PC-3 (cell line): ENCODE data around the gene ORAI2. TPM values are rescaled to one million over a fixed set of nuclear protein-coding genes. Genes with fewer than 3 reads are reported as not detected.

Experiments
- ATAC-seq: fragments of 200-7000 bp; cut with Tn5 transposase; 2 replicates; pipeline ENCODE4 v1.9.1; 2020; ENCODE audit warnings: mild to moderate bottlenecking, moderate library complexity
- BruUV-seq: library from RNA; stranded (reverse); fragments of 400-500 nt; replicated peaks from 2 replicates; lab custom pipeline; 2021; lab: Mats Ljungman, UMichigan
- CTCF ChIA-PET: fragments of 300-600 bp; sonication (Branson Sonifier 250); formaldehyde crosslinking; loops from one replicate; lab custom pipeline; 2022; ENCODE audit warnings: antibody characterized with exemption; lab: Charles Lee
- POLR2A ChIA-PET: fragments of 300-600 bp; sonication (Branson Sonifier 250); formaldehyde crosslinking; loops from one replicate; lab custom pipeline; 2022; ENCODE audit warnings: antibody characterized with exemption; ENCODE audit not compliant: unreplicated experiment; lab: Charles Lee
- DNase-seq: peaks from one replicate; pipeline ENCODE4 v3.0.0-alpha.2; 2015
- H2AFZ ChIP-seq: fragments of 300-600 bp; sonication (generic); 2 replicates; pipeline ENCODE4 v1.6.0; 2016; ENCODE audit warnings: antibody characterized with exemption, low read length
- H3F3A ChIP-seq: fragments of 300-600 bp; sonication (generic); one replicate; pipeline ENCODE4 v1.6.0; 2017; ENCODE audit warnings: antibody characterized with exemption, low read length, control low read depth, mild to moderate bottlenecking; ENCODE audit not compliant: unreplicated experiment
- H3K27ac ChIP-seq: fragments of 300-600 bp; sonication (generic); 2 replicates; pipeline ENCODE4 v1.5.1; 2016; ENCODE audit warnings: mild to moderate bottlenecking, low read length
- H3K27me3 ChIP-seq: fragments of 300-600 bp; sonication (generic); 2 replicates; pipeline ENCODE4 v1.6.1; 2016; ENCODE audit warnings: low read length, mixed read lengths
- H3K36me3 ChIP-seq: fragments of 300-600 bp; sonication (generic); 2 replicates; pipeline ENCODE4 v1.6.1; 2016; ENCODE audit warnings: low read depth, mixed run types, low read length, mixed read lengths
- H3K4me1 ChIP-seq: fragments of 300-600 bp; sonication (generic); 2 replicates; pipeline ENCODE4 v1.5.1; 2016; ENCODE audit warnings: low read length; ENCODE audit not compliant: insufficient read depth
- H3K4me2 ChIP-seq: fragments of 300-600 bp; sonication (generic); 2 replicates; pipeline ENCODE4 v1.6.0; 2016; ENCODE audit warnings: low read length
- H3K4me3 ChIP-seq: fragments of 300-600 bp; sonication (generic); 2 replicates; pipeline ENCODE4 v1.5.1; 2016; ENCODE audit warnings: mild to moderate bottlenecking, low read length, mixed read lengths
- H3K79me2 ChIP-seq: fragments of 300-600 bp; sonication (generic); 2 replicates; pipeline ENCODE4 v1.6.1; 2017; ENCODE audit warnings: low read length, mixed read lengths
- H3K9ac ChIP-seq: fragments of 300-600 bp; sonication (generic); 2 replicates; pipeline ENCODE4 v1.6.0; 2016; ENCODE audit warnings: mild to moderate bottlenecking, low read length
- H3K9me2 ChIP-seq: fragments of 300-600 bp; sonication (generic); replicated peaks from 2 replicates; pipeline ENCODE4 v1.6.1; 2016; ENCODE audit warnings: mixed run types, low read length, mixed read lengths
- H3K9me3 ChIP-seq: fragments of 300-600 bp; sonication (generic); 2 replicates; pipeline ENCODE4 v1.6.1; 2016; ENCODE audit warnings: low read length, mixed read lengths
- H4K20me1 ChIP-seq: fragments of 300-600 bp; sonication (generic); 2 replicates; pipeline ENCODE4 v1.6.1; 2016; ENCODE audit warnings: low read length, mixed read lengths
- EZH2 ChIP-seq: fragments of 300-600 bp; sonication (generic); IDR thresholded peaks from one replicate; pipeline ENCODE4 v1.6.1; 2017; ENCODE audit warnings: antibody characterized with exemption, mild to moderate bottlenecking, low read length; ENCODE audit not compliant: unreplicated experiment
- EZH2phosphoT487 ChIP-seq: fragments of 300-600 bp; sonication (generic); IDR thresholded peaks from 2 replicates; pipeline ENCODE4 v1.6.1; 2018; ENCODE audit warnings: mild to moderate bottlenecking, antibody characterized with exemption, low read length, borderline replicate concordance
- intact Hi-C: fragments of 100-400 bp; cut with micrococcal nuclease; formaldehyde crosslinking; loops from 2 replicates; pipeline ENCODE4 v1.9.0; 2023
- total RNA-seq: library from RNA; depleted of rRNA; stranded (reverse); fragments of >200 nt; gene quantifications from 2 replicates; pipeline ENCODE4 v1.2.3, GENCODE V29; 2014
- TF ChIP-seq, protein P1 (sequence below): fragments of 300-600 bp; sonication (generic); conservative IDR thresholded peaks from 2 replicates; pipeline ENCODE4 v1.5.1; 2017; ENCODE audit warnings: antibody characterized with exemption, low read depth, mild to moderate bottlenecking, low read length

Gene ORAI2
- total RNA-seq, 1 experiment from 2014 or later: 20.8 TPM

DNA sequence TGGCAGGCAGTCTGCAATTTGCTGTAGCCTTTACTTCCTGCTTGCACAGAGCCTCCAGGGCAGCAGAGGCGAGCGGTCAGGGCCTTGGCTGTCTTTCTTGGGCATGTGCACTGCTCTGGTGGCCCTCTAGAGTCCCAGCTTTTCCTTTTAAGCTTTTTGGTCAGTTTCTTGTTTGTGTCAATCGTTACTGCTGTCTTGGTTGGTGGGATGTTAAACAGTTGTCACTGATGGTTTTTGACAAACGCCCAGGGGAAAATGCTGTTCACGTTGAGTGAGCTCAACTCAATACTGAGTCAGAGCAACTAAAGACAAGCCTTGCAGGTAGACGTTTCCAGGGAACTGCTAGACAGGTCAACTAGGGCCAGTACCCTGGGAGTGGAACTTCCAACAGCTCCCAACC is 23.3 kb upstream of the ORAI2 start:
- BruUV-seq: no TSS peak

DNA sequence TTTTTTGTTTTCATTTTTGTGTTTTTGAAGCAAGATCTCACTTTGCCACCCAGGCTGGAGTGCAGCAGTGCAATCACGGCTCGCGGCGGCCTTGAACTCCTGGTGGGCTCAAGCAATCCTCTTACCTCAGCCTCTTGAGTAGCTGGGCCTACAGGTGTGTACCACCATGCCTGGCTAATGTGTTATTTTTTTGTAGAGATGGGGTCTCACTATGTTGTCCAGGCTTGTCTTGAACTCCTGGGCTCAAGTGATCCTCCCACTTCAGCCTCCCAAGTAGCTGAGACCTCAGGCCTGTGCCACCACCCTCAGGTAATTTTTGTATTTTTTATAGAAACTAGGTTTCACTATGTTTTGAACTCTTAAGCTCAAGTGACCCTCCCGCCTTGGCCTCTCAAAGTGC is 22.5 kb upstream of the ORAI2 start:
- H3K4me3 ChIP-seq: no peak overlapping the region
- no TSS peak for BruUV-seq

More for the DNA sequence above, 23.3 kb upstream of the ORAI2 start:
- no peaks in the 10 kb centered on the region for H3K27me3 ChIP-seq
- CTCF ChIA-PET: no interaction called here
- no peak overlapping the region for H3K4me2 ChIP-seq
- intact Hi-C loops: loop anchor here (5.0 kb wide), 1 partner anchor 42 kb away; no protein-coding TSS in a partner anchor
- H3K79me2 ChIP-seq: no peaks in the 10 kb centered on the region
- no peak overlapping the region for H3K27ac ChIP-seq
- H3K36me3 ChIP-seq: peaks cover 56% of the 10 kb centered on the region
- no peak overlapping the region for H3K9ac ChIP-seq
- H3F3A ChIP-seq: no peaks in the 10 kb centered on the region
- no peaks in the 10 kb centered on the region for H3K9me3 ChIP-seq
- DNase-seq: no peak
- no peak overlapping the region for H3K4me3 ChIP-seq
- no peaks in the 10 kb centered on the region for H3K4me1 ChIP-seq
- TF ChIP-seq EZH2phosphoT487: no peak
- TF ChIP-seq EZH2: no peak
- TF ChIP-seq, protein P1, sequence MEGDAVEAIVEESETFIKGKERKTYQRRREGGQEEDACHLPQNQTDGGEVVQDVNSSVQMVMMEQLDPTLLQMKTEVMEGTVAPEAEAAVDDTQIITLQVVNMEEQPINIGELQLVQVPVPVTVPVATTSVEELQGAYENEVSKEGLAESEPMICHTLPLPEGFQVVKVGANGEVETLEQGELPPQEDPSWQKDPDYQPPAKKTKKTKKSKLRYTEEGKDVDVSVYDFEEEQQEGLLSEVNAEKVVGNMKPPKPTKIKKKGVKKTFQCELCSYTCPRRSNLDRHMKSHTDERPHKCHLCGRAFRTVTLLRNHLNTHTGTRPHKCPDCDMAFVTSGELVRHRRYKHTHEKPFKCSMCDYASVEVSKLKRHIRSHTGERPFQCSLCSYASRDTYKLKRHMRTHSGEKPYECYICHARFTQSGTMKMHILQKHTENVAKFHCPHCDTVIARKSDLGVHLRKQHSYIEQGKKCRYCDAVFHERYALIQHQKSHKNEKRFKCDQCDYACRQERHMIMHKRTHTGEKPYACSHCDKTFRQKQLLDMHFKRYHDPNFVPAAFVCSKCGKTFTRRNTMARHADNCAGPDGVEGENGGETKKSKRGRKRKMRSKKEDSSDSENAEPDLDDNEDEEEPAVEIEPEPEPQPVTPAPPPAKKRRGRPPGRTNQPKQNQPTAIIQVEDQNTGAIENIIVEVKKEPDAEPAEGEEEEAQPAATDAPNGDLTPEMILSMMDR: no peak
- no peaks in the 10 kb centered on the region for H4K20me1 ChIP-seq
- POLR2A ChIA-PET: interaction anchor here (0.6 kb wide), 1 partner anchor 8 kb away, joined by 4 read pairs; no protein-coding TSS in a partner anchor
- H3K9me2 ChIP-seq: no peaks in the 10 kb centered on the region
- H2AFZ ChIP-seq: no peak overlapping the region
- ATAC-seq: no peak

DNA sequence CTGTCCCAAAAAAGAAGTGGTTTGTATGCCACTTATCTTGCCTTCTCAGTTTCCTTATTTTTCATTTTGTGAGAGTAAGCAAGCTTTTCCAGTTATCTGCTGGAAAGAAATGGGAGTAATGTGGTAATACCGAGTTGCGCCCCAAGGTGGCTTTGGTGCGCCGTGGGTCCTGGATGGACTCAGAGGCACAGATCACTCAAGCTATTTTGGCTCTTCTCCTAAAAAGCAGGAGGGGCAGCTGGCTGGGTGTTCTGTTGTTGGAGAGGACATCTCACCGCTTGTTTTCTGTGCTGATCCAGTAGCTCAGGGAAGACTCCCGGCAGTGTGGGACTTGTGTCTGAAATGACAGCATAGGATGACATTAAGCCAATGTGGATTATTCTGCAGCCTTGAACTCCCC is 20.8 kb upstream of the ORAI2 start:
- Histone ChIP-seq H3K4me1 (no peaks in the 10 kb centered on the region), H3K36me3 (peaks cover 46% of the 10 kb centered on the region), H4K20me1 (no peaks in the 10 kb centered on the region), H3K9me2 (no peaks in the 10 kb centered on the region), H3F3A (no peaks in the 10 kb centered on the region), H3K4me2 (no peak overlapping the region), H3K9me3 (no peaks in the 10 kb centered on the region), H3K27me3 (no peaks in the 10 kb centered on the region), H3K27ac (no peak overlapping the region), H2AFZ (no peak overlapping the region), H3K9ac (no peak overlapping the region), H3K79me2 (no peaks in the 10 kb centered on the region), H3K4me3 (no peak overlapping the region)
- BruUV-seq: no TSS peak
- peak; percentile 43 for DNase-seq
- TF ChIP-seq EZH2phosphoT487: no peak
- TF ChIP-seq, protein P1: peak; percentile 55
- ChIA-PET CTCF (interaction anchor here (0.6 kb wide), 1 partner anchor 11 kb away, joined by 3 read pairs; no protein-coding TSS in a partner anchor), POLR2A (interaction anchor here (0.6 to 0.7 kb wide), 2 partner anchors 28 to 157 kb away, joined by 3 to 5 read pairs; no protein-coding TSS in a partner anchor)
- peak; percentile 83 for ATAC-seq
- intact Hi-C loops: loop anchor here (5.0 kb wide), 1 partner anchor 40 kb away; no protein-coding TSS in a partner anchor

More for the DNA sequence above, 22.5 kb upstream of the ORAI2 start:
- no peak for DNase-seq
- CTCF ChIA-PET: interaction anchor here (0.6 kb wide), 1 partner anchor 762 kb away, joined by 4 read pairs; no protein-coding TSS in a partner anchor
- TF ChIP-seq, protein P1: no peak
- TF ChIP-seq EZH2phosphoT487: no peak
- intact Hi-C loops: loop anchor here (5.0 kb wide), 1 partner anchor 41 kb away; no protein-coding TSS in a partner anchor
- Histone ChIP-seq H3K79me2 (no peaks in the 10 kb centered on the region), H3K4me2 (no peak overlapping the region), H4K20me1 (no peaks in the 10 kb centered on the region), H3K9me2 (no peaks in the 10 kb centered on the region), H3K4me1 (no peaks in the 10 kb centered on the region), H2AFZ (no peak overlapping the region), H3K27ac (no peak overlapping the region), H3K9me3 (no peaks in the 10 kb centered on the region), H3K27me3 (no peaks in the 10 kb centered on the region), H3F3A (no peaks in the 10 kb centered on the region), H3K36me3 (peaks cover 51% of the 10 kb centered on the region), H3K9ac (no peak overlapping the region)
- POLR2A ChIA-PET: no interaction called here
- ATAC-seq: no peak
